ENCODE measurements around the gene RAB5IF. TPM values are rescaled to one million over a fixed set of nuclear protein-coding genes. Genes with fewer than 3 reads are reported as not detected.
"Not testable (repeated sequence)": the region's sequence is repeated elsewhere in the genome, so short reads cannot be mapped to it uniquely, and the experiment has no call there.

RAB5IF gene
- total RNA-seq, 2 experiments from 2014 or later, result 74.5 to 77.1 TPM

GRCh38 chr20:36632147-36632486 is 26.5 kb downstream of the RAB5IF start:
- ChIA-PET CTCF (interaction anchor here (0.9 to 1.0 kb wide), 2 partner anchors 13 to 97 kb away, joined by 3 read pairs; no protein-coding TSS in a partner anchor), POLR2A (interaction anchor here (0.9 to 3.6 kb wide), 5 partner anchors 8 to 27 kb away, joined by 3 to 18 read pairs (median 4); partner anchors contain the start of genes RAB5IF and SLA2)
- no peak for ATAC-seq
- intact Hi-C loops (cut with micrococcal nuclease), result no loop called here
- Mint-ChIP-seq H3K27me3 (no peaks in the 10 kb centered on the region), H3K27ac (peak overlapping the region; percentile 32), H3K4me3 (no peak overlapping the region), H3K9me3 (no peaks in the 10 kb centered on the region), H3K36me3 (ENCODE audit: low read depth) (peaks cover 47% of the 10 kb centered on the region), H3K4me1 (ENCODE audit: low read depth) (peaks cover 50% of the 10 kb centered on the region)
- TF ChIP-seq CTCF (IDR thresholded peaks at IDR 0.05), result no peak
- no peak for DNase-seq

- intact Hi-C loops (cut with micrococcal nuclease), result no loop called here
- ATAC-seq, result no peak
- TF ChIP-seq CTCF (IDR thresholded peaks at IDR 0.05), result no peak
- DNase-seq, result no peak
- Mint-ChIP-seq H3K36me3 (ENCODE audit: low read depth) (peaks cover 45% of the 10 kb centered on the region), H3K4me1 (ENCODE audit: low read depth) (peaks cover 50% of the 10 kb centered on the region), H3K9me3 (no peaks in the 10 kb centered on the region), H3K4me3 (no peak overlapping the region), H3K27ac (peak overlapping the region; percentile 32), H3K27me3 (no peaks in the 10 kb centered on the region)
- ChIA-PET POLR2A (interaction anchor here (0.8 to 3.6 kb wide), 6 partner anchors 8 to 27 kb away, joined by 3 to 18 read pairs (median 4); partner anchors contain the start of genes RAB5IF and SLA2), CTCF (interaction anchor here (0.9 to 1.0 kb wide), 2 partner anchors 13 to 97 kb away, joined by 3 read pairs; no protein-coding TSS in a partner anchor)
Observed at GRCh38 chr20:36632487-36633284, 27.1 kb downstream of the RAB5IF start.

DNA sequence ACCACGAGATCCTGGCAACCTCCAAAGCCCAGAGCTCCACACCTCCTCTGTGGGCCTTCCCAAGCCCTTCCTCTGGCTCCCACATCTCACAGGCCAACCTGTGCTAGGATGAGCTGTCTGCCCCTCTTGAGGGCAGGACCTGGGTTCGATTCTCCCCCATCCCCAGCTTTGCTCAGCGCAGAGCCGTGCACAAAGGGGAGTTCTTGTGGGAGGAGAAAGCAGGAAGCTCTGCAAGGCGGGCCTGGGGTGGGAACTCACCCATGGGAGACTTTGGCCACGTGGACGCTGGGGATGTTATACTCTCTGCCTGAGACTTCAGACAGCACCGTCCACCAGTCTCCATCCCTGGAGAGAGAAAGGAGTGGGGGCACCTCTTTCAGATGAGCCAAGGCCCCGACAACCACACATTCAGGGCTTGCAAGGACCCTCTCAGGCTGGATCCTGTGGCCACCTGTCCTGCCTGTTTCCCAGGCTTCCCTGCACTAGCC is 27.8 kb downstream of the RAB5IF start:
- H3K4me1 Mint-ChIP-seq (ENCODE audit: low read depth), result peaks cover 44% of the 10 kb centered on the region
- H3K4me3 Mint-ChIP-seq, result no peak overlapping the region
- peaks cover 42% of the 10 kb centered on the region for H3K36me3 Mint-ChIP-seq (ENCODE audit: low read depth)
- H3K27ac Mint-ChIP-seq, result peak overlapping the region; percentile 30
- no peak for TF ChIP-seq CTCF (IDR thresholded peaks at IDR 0.05)
- no peak for ATAC-seq
- ChIA-PET POLR2A (interaction anchor here (0.8 to 3.6 kb wide), 6 partner anchors 7 to 28 kb away, joined by 3 to 18 read pairs (median 4); partner anchors contain the start of genes RAB5IF and SLA2), CTCF (interaction anchor here (0.9 kb wide), 1 partner anchor 96 kb away, joined by 3 read pairs; no protein-coding TSS in a partner anchor)
- intact Hi-C loops (cut with micrococcal nuclease), result no loop called here
- H3K9me3 Mint-ChIP-seq, result no peaks in the 10 kb centered on the region
- H3K27me3 Mint-ChIP-seq, result no peaks in the 10 kb centered on the region
- DNase-seq, result no peak

DNA sequence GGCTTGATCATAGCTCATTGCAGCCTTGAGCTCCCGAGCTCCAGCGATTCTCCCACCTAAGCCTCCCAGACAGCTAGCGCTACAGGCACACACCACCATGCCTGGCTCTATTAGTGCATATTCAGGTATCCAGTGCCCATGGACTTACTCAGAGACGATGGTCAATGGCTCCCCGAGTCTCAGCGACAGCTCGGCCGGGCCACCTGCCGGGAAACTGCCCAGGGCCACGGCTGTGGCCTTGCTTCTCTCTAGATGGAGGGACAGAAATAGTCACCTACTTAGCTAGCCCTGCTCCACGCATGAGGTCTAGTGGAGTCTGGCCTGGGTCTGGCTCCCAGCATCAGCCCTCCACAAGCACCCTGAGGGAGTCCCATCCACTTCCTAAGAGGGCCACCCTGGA is 28.8 kb downstream of the RAB5IF start:
- no peaks in the 10 kb centered on the region for H3K27me3 Mint-ChIP-seq
- peaks cover 38% of the 10 kb centered on the region for H3K4me1 Mint-ChIP-seq (ENCODE audit: low read depth)
- peak overlapping the region; percentile 51 for H3K27ac Mint-ChIP-seq
- ChIA-PET CTCF (no interaction called here), POLR2A (interaction anchor here (1.2 to 3.6 kb wide), 3 partner anchors 8 to 12 kb away, joined by 4 to 18 read pairs (median 8); partner anchors contain the start of gene SLA2)
- no peaks in the 10 kb centered on the region for H3K9me3 Mint-ChIP-seq
- no peak overlapping the region for H3K4me3 Mint-ChIP-seq
- no peak for ATAC-seq
- peaks cover 45% of the 10 kb centered on the region for H3K36me3 Mint-ChIP-seq (ENCODE audit: low read depth)
- intact Hi-C loops (cut with micrococcal nuclease), result no loop called here
- TF ChIP-seq CTCF (IDR thresholded peaks at IDR 0.05), result no peak
- DNase-seq, result no peak

DNA sequence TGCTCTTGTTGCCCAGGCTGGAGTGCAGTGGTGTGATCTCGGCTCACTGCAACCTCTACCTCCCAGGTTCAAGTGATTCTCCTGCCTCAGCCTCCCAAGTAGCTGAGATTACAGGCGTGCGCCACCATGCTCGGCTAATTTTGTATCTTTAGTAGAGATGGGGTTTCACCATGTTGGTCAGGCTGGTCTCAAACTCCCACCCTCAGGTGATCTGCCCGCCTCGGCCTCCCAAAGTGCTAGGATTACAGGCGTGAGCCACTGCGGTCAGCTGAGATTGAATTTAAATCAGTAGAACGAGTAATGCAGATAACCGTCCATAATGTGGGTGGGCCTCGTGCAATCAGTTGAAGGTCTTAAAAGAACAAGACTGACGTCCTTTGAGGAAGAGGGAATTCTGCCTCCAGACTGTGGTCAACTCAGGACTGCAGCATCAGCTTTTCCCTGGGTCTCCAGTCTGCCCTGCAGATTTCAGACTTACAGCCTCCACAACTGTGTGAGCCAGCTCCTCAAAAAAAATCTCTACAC is 33.4 kb downstream of the RAB5IF start:
- POLR2A ChIA-PET, result interaction anchor here (0.7 kb wide), 2 partner anchors 41 to 104 kb away, joined by 3 read pairs; no protein-coding TSS in a partner anchor
- intact Hi-C loops (cut with micrococcal nuclease); H3K9me3 Mint-ChIP-seq; DNase-seq; H3K27me3 Mint-ChIP-seq; H3K4me3 Mint-ChIP-seq; CTCF ChIA-PET; ATAC-seq: not testable (repeated sequence)
- Mint-ChIP-seq H3K27ac (peak overlapping the region; percentile 11), H3K36me3 (ENCODE audit: low read depth) (peaks cover 40% of the 10 kb centered on the region), H3K4me1 (ENCODE audit: low read depth) (peaks cover 29% of the 10 kb centered on the region)

All from activated CD8-positive, alpha-beta T cell treated with anti-CD3 and anti-CD28 coated beads for 36 hours (primary cell).